ENCODE data around the gene RSPH3.
"Not testable (repeated sequence)": the region's sequence is repeated elsewhere in the genome, so short reads cannot be mapped to it uniquely, and the experiment has no call there.

RSPH3 gene

DNA sequence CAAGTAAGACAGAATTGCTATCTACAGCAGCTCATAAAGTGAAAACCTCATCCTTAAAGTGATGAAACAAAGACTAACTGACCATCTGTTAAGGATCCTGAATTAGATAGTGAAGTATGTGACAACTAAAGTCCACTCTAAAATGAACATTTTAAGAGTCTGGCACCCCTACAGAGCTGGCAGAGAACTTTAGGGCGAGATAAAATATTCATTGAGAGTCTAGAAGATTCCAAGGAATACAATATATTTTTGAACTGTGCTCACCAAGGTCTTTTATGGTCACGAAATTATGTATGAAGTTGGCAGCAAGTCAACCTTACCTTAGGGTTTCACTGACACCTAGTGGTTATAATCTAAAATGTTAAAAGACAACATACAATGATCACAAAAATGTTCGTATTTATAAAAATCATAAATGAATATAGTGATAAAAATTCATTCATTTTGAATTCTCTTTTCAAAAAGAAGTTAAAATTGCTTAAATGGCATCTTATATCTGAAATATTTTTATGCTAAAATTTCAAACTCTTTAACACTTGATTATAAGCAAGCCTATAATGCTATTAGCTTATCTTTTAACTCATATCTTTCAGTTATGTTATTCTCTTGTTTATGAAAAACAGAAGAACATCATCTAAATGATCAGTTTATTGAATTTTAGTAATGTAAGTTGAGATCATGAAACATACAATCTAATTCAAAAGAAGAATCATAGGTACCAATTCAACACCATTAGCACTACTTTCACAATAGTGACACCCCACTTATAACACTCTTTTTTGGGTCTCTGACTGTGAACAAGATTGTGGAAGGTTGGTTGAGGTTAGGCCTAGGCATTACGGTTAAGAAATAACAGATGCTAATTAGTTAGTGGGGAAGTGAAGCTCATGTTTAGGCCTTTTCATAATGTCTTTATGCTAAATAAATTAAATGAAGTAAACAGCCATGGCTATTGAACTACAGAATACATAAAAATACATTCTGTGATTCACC is 27.5 kb downstream of the RSPH3 start:
- DNase-seq (ENCODE audit: low spot score): no peak

DNA sequence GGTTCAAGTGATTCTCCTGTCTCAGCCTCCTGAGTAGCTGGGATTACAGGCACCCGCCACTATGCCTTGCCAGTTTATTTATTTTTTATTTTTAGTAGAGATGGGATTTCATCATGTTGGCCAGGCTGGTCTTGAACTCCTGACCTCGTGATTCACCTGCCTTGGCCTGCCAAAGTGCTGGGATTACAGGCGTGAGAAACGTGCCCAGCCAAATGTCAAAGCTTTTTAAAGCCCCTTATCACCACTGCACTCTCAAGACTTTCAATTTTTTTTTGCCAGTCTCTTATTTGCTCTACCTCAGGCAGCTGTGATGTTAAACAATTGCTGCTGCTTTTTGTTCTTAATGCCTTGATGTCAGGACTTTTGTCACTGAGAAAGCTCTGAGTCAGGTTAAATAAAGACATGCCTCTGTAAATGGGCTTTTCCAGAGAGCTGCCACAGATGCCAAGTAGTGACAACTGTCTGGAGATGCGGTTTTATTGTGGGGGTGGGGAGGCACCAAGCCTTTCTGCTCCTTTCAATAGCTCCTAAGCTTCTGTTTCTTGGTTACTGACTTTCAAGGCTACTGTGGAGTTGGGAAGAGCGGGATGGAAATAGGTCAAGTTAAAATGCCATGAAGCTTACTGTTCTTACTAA is 29.2 kb downstream of the RSPH3 start:
- no peak for DNase-seq (ENCODE audit: low spot score)

DNA sequence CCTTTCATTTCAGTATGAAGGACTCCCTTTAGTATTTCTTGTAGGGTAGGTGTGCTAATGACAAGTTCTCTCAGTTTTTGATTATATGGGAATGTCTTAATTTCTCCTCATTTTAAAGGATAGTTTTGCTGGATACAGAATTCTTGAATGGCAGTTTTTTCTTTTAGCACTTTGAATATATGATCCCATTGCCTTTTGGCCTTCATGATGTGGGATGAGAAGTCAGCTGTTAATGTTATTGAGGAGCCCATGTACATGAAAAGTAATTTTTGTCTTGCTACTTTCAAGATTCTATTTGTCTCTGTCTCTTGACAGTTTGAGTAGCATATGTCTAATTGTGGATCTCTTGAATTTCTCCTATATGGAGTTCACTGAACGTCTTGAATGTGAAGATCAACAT is 30.9 kb downstream of the RSPH3 start:
- no peak for DNase-seq (ENCODE audit: low spot score)

DNA sequence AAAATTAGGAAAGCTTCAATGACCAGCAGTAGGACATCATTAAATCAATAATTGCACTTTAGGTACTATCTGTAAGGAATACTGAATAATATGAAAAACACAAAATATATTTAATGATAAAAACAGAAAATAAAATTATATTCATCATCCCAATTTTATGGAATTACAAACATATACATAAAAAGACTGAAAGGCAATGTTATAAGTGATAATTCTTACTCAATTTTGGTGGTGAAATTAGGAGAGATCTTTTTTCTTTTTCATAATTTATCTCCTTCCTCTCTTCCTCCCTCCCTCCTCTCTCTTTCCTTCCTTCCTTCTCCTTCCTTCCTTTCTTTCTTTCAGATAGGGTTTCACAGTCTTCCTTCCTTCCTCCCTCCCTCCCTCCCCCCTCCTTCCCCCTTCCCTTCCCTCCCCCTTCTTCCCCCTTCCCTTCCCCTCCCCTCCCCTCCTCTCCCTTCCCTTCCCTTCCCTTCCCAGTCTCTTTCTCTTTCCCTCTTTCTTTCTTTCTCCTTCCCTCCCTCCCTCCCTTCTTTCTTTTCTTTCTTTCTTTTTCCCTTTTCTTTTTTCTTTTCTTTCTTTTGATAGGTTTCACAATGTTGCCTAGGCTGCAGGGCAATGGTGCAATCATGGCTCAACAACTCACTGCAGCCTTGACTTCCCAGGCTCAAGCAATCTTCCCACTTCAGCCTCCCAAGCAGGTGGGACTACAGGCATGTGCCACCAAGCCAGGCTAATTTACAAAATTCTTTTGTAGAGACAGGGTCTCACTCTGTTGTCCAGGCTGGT is 36.8 kb downstream of the RSPH3 start:
- no peak for DNase-seq (ENCODE audit: low spot score)

DNA sequence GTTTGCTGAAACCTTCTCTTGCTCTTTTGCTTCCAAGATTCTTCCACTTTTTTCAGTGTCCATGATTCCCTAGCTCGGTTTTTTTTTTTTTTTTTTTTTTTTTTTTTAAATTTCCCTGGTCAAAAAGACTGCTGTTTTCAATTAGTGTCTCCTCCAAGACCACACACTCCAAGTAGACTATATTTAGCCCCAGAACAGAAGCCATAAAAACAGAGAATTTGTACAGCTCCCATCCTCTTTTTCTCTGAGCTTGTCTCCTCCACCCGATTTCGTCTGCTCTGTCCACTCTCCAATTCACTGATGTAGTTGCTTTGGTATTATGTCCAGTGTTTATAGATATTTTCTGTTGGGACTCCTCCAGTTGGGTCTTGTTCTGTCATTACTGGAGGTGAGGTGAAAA is 37.6 kb downstream of the RSPH3 start:
- no peak for DNase-seq (ENCODE audit: low spot score)

DNA sequence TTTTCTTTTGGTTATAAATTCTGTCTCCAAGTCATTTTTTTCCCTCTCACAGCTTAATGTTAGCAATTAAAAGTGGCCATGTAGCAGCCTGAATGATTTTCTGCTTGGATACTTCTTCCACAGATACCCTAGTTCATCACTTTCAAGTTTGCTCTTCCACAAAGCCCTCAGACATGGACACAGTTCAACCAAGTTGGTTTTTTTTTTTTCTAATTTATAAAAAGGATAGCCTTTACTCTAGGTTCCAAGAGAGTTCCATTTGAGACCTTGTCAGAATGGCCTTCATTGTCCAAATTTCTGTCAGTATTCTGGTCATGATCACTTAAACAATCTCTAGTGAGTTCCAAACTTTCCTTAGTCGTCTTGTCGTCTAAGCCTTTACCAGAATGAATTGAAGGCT is 40.0 kb downstream of the RSPH3 start:
- no peak for DNase-seq (ENCODE audit: low spot score)

DNA sequence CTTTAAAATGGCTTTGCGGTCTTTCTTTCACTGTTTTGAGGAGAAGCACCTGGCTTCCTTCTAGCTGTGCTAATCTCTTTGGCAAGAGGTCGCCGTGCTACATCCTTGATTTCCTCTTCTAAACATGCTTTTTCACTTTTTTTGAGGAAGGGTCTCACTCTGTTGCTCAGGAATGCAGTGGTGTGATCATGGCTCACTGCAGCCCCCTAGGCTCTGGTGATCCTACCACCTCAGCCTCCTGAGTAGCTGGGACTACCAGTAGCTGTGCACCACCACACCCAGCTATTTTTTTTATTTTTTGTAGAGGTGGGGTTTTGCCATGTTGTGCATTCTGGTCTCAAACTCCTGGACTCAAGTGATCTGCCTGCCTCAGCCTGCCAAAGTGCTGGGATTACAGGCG is 40.5 kb downstream of the RSPH3 start:
- no peak for DNase-seq (ENCODE audit: low spot score)

DNA sequence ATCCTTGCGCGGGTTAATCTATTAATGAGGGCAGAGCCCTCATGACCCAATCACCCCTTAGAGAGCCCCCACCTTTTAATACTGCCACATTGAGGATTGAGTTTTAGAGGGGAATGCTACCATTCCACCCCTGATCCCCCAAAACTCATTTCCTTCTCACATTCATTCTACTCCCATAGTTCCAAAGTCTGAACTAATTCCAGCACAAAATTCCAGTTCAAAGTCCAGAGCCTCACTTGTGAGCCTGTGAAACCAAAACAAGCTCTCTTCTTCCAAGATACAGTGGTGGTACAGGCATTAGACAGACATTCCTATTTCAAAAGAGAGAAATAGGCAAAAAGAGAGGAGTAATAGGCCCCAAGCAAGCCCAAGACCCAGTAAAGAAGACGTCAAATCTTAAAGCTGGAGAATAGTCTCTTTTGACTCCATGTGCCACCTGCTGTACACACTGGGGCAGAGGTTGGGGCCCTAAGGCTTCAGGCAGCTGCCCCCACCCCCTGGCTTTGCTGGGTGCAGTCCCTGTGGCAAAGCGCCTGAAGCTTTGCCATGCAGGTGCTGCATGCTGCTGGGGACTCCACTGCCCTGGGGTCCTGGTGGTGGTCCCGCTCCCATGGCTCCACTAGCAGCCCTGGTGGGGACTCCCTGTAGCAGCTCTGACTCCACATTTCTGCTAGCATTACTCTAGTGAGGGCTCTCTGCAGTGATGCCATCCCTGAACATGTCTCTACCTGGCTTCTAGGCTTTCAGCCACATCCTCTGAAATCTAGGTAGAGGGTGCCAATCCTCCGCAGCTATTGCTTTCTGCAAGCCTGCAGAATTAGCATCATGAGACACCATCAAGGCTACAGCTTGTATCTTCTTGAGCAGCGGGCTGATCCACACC is 41.3 kb downstream of the RSPH3 start:
- DNase-seq (ENCODE audit: low spot score): no peak

DNA sequence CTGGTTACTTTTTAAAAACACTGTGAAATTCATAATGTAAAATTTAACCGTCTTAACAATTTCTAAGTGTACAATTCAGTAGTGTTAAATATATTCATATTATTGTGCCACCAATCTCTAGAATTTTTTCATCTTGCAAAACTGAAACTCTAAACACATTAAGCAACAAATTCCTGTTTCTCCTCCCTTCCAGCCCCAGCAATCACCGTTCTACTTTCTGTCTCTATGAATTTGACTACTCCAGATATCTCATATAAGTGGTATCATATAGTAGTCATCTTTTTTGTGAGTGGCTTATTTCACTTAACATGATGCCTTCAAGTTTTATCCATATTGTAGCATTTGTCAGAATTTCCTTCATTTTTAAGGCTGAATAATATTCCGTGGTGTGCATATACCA is 44.7 kb downstream of the RSPH3 start:
- DNase-seq (ENCODE audit: low spot score): no peak

DNA sequence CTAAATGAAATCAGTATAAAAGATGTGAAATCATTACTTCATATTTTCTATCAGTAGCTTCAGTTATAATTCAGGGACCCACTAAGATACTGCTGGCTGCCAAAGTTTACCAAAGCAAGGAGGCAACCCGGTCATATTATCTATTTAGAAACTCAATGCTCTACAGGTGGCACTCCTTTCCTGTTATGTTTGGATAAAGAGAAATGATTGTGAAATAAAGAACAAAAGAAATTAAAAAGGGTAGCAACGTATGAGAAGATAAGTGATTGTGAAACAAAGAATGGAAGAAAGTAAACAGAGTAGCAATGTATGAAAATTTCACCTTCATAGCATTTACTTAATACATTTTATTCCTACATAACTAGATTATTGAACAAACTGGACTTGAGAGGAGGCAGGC is 45.2 kb downstream of the RSPH3 start:
- DNase-seq (ENCODE audit: low spot score): no peak

DNA sequence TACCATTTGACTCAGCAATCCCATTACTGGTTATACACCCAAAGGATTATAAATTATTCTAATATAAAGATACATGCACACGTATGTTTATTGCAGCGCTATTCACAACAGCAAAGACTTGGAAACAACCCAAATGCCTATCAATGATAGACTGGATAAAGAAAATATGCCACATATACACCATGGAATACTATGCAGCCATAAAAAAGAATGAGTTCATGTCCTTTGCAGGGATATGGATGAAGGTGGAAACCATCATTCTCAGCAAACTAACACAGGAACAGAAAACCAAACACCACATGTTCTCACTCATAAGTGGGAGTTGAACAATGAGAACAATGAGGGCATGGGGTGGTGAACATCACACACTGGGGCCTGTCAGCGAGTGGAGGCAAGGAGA is 48.0 kb downstream of the RSPH3 start:
- not testable (repeated sequence) for DNase-seq (ENCODE audit: low spot score)

DNA sequence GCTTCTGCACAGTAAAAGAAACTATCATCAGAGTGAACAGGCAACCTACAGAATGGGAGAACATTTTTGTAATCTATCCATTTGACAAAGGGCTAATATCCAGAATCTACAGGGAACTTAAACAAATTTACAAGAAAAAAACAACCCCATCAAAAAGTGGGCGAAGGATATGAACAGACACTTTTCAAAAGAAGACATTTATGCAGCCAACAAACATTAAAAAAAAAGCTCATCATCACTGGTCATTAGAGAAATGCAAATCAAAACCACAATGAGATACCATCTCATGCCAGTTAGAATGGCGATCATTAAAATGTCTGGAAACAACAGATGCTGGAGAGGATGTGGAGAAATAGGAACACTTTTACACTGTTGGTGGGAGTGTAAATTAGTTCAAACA is 48.4 kb downstream of the RSPH3 start:
- DNase-seq (ENCODE audit: low spot score): not testable (repeated sequence)

DNA sequence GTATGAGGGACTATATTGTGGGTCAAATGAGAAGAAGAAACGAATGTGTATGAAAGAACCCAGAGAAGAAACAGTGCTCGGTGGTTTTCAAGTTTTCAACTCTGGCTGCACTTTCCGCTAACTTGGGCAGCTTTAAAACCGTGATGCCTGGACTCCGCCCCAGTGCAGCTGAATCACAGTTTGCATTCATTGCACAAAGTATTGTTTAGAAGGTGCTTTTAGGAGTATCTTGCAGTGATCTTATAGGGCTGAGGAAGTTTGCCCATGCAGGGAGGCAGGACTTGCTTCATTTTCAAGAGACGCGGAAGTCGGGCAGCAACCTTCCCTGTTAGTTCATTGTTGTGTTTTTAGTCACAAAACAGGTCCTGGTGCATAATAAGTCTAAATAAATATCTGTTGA is 52.7 kb downstream of the RSPH3 start:
- no peak for DNase-seq (ENCODE audit: low spot score)

DNA sequence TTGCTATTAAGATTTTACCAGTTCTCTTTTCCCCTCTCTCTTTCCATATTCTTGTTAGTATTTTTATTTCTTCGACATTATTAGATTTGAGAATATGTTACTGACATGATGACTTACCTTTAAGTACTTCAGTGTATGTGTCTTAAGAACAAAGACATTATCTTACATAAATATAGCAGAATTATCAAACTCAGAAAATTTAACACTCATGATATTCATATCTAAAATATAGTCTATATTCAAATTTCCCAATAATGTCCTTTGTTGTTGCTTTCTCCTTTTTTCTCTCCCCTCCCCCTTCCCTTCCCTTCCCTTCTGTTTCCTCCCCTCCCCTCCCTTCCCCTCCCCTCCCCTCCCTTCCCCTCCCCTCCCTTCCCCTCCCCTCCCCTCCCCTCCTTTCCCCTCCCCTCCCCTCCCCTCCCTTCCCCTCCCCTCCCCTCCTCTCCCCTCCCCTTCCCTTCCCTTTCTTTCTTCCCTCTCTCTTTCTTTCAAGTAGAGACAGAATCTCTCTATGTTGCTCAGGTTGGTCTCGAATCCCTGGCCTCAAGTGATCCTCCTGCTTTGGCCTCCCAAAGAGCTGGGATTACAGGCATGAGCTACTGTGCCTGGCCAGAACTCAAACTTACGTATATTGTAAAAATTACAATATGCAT is 56.5 kb downstream of the RSPH3 start:
- no peak for DNase-seq (ENCODE audit: low spot score)

DNA sequence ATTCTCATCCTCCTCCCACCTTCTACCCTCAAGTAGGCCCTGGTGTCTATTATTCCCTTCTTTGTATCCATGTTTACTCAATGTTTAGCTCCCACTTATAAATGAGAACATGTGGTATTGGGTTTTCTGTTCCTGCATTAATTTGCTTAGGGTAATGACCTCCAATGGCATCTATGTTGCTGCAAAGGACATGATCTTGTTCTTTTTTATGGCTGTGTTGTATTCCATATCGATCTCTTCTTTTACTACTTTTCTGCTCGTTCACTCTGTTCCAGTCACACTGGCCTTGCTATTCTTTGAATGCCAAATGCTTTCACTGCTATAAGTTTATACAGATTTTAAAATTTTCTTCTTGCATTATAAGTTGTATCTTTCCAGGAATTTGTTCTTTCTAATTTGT is 57.7 kb downstream of the RSPH3 start:
- DNase-seq (ENCODE audit: low spot score): no peak

DNA sequence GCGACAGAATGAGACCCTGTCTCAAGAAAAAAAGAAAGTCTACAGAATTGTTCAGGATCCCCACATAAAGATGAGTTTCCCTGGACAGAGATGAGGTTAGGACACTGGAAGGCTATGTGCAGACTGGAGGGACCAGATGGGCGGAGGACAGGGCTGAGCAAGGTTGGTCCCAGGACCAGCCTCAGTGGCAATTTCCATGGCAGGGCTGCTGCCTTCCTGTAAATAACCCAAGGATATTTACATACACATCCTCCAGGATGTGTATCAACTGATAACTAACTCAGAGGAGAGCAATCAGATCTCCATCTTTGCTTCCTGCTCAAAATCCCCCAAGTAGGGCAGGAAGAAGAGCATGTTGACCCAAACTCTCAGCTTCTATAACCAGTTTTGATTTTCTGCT is 58.8 kb downstream of the RSPH3 start:
- no peak for DNase-seq (ENCODE audit: low spot score)

DNA sequence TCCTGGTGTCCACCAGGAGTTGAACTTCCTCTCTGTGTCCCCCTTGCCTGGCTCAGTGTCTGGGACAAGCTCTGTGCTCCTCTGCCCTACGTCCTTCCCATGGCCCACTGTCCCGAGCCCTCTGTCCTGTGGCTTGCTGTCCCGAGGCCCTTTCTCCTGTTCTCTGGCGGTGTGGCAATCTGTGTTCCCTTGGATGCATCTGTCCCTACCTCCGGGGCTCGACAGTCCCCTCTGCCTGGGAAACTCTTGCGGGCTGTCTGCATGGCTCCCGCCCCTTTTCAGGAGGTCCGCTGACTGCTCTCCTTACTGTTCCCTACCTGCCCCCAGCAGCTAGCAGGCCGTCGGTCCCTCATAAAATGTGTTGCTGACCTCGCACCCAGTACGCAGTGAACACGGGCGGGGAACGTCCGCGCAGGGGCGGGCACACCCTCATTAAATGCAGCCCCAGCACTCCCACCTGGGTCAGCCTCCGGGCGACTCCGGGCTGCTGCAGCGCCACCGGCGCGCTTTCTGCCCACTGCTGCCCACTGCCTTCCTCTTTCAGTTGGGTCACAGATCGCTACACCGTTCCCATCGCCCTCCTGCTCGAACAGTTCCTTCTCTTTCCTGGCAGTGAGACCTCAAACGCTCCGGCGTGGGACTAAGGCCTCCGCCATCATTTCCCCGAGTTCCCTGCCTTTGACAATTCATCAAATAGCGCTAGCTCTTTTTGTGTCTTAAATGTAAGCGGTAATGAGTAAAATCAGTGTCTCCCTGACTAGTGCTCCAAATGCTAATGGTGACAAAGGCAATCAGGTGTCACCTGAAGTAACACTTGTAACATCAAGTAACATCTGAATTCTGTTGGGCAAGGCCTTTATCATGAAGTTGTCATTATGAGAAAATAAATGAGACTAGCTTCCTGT is 60.5 kb downstream of the RSPH3 start:
- no peak for DNase-seq (ENCODE audit: low spot score)

DNA sequence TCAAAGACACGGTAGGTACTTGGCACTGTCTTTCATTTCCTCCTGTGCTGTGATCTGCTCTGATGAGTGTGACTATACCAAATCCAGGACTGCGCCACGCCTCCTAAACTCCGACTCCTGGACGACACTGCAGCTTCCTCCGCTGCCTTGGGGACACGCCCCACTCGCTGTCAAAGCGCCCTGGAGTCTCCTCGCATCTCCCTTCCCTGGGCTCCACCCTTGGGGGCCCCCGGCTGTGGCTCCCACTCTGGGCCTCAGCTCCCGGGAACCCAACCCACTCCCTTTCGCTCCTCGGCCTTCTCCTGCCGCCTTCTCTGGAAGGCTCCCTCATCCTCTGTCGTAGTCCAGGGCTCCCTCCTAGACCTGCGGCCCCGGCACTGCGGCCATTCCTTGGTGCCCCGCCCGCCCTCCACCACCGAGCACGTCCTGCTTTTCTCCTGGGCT is 61.2 kb downstream of the RSPH3 start:
- no peak for DNase-seq (ENCODE audit: low spot score)

DNA sequence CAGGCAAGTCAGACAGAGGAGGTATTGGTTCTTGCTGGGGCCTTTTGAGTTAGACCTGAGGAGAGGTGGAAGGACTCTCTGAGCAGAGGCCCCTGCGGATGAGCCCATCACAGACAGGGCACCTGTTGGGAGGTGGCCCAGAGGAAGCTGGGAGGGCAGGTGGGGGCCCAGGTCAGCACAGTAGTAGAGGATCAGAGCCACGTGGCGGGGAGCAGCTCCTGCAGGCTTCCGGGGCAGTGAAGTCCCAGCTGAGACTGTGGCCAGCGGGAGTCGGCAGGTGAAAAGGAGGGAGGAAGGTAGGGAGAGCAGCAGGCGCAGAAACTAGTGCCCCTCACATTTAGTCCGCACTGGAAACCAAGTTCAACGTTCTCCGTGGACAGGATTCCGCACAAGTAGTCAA is 61.8 kb downstream of the RSPH3 start:
- no peak for DNase-seq (ENCODE audit: low spot score)

DNA sequence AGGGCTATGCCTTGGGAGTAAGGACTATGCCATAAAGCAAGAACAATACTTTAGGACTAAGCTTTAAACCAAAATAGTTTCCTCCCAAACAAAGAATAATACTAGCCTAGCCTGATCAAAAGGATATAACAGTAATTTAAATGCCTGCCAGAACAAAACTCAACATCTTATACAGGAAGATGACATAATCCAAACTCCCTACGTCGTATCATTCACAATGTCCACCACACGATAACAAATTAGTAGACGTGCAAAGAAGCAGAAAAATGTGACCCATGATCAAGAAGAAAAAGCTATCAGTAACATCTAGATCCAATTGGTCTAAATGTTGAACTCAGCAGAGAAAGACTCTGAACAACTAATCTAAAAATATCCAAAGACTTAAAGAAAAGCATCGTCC is 65.8 kb downstream of the RSPH3 start:
- DNase-seq (ENCODE audit: low spot score): no peak
